ENCODE results near the gene ZIC4.

ZIC4 gene

DNA sequence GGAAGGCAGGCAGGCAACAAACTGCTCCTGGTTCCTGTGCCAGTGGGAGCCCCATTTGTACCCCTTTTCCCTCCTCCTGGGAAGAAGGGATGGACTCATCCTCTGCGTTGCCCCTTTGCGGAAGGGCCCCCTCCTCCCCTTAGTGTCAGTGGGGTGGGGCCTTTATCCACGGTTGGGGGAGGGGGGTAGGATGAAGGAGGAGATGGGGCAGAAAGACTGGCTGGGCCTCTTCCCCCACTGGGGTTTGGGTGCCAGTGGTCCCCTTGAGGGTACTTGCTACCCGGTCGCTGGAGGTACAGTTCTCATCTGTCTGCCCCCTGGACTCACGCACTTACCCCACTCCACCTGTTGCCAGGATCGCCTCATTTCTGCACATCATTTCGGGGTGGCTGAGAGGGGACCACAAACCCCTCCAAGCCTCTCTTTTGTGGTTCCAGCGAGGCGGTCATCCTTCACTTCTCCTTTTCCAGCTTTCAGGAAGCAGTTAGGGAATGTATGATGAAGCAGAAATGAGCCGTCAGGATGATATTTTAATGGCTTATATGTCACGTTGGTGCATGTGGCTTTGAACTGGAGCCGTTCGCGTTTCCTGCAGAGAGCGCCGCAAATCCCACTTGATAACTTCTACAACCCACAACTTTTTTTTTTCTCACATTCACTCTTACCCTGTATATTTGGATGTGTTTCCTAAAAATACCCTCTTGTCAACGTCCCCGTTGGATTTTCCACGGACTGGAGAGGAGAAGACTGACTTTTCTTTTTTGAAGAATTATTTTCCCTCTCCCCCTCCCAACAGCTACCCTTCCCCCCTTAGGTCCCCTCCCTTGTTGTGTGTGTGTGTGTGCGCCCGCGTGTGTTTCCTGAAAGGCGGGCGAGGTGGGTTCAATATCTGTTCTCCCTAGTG, at the start of gene ZIC4:
Gene ZIC4 (minus strand): TSS at position 516 of the 904 bp plus-strand sequence. CDS start 3,746 bp downstream, outside the sequence.
- no peak for DNase-seq

DNA sequence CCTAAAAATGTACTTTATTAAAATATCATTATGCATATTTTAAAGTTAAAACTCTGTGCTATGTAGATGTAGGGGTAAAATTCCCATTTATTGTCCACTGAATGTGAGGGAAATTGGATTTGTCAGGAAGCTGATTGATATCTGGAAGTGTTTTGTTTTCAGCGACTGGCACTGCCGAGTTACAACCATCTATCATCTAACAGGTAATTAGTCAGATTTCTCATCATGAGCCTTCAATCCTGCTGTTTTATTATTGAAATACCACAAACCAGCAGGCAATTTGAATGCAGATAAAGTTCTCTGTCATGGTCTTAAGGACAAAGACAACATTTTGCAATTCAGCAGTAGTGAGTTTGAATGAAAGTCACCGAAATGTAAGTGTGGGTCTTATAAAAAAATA, 43.3 kb upstream of the ZIC4 start:
- no peak for DNase-seq

DNA sequence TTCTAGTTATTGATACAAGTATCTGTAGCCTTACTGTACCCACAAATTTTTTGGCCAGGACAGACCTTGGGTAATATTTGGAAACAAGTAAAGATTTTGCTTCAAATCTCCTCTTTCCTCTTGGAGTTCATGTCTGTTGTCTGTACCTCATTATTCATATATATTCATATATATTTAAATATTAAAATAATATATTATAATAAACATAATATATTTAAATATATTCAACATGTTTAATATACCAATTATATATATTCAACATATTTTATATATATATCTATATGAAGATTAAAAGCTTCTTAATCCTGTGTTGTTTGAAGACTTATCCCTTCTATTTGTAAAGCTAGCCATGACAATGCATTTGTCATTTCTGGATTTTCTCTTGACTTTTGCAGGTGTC, 40.9 kb upstream of the ZIC4 start:
- no peak for DNase-seq

DNA sequence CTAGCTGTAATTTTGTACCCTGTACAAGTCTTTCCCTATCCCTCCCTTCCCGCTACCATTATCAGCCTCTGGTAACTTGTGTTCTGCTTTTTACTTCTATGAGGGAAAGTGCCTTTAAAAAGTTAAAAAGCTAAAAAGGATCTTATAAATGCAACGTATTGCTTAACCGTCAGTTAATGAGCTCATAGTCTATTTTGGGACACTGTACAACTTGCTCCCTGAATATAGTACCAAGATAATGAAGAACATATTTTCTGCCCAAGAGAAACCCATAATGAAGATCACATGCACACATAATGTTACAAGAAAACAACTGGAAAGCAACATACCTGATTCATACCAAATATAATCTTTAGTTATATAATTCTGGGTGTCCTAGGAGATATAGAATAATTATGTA, 25.4 kb upstream of the ZIC4 start:
- DNase-seq = no peak

DNA sequence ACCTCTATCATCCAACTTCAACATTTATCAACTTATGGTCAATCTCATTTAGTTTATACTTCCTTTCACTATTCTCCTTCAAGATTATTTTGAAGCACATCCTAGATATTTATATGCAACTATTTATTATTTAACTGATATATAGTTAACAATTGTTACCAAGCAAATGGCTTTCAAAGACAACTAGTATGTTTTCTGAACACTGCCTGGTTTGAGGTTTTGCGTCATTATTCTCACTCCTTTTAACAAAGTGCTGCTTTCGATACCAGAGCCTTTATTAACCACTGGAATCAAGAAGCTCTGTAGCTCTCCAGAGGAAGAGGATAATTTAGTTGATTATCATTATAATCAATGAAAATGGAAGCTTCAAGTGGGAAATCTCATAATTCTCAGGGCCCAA, 22.4 kb upstream of the ZIC4 start:
- DNase-seq = no peak

DNA sequence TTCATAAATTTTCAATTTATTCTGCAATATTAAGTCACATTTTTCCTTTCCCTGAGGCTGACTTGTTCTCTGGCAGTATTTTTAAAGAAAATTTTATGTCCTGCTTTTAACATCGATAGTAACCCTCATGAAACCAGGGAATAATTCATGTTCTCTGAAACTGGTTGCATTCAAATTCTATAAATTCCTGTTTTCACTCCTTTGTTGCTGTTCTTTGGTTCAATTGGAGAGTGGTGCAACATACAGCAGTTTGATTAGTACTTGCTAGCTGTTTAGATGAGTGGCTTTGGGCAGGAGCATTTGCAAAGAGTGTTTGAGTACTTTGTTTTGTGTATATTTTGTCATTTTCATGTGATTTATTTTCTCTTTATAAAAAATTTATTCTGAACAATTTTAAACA, 22.0 kb upstream of the ZIC4 start:
- no peak for DNase-seq

DNA sequence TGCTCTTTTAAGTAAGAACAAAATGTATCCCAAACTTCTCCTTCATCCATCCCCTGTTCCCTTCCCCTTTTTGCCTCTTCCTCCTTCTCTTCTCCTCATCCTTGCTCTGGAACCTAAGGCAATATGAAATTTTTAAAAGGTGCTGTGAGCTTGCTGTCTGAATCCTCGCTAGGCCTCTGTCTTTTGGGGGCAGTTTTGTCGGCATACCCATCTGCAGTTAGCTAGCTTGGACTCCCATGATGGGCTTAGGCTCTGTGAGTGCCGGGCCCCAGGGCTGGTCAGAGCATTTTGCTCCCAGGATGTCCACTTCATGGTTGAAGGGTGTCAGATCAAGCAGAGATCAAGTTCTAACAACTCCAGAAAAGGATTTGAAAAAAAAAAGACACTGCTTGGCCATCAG, 21.4 kb upstream of the ZIC4 start:
- no peak for DNase-seq

DNA sequence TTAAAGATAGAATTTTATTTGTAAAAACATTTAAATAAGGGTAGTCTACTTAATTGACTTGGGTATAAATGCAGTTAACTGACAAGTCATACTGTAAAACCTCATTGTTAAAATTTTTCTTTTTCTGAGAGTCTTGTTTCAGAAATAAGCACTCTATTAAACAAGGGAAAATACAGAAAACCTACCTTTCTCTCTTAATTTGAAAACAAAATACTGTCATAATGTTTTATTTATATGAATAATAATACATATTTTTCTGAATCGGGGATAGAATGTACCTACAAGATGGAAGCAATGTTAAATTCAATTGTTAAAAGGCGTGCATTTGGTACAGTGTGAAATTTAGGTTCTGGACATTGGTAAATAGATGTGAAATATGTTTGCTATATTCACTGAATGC, 20.6 kb upstream of the ZIC4 start:
- DNase-seq = no peak

DNA sequence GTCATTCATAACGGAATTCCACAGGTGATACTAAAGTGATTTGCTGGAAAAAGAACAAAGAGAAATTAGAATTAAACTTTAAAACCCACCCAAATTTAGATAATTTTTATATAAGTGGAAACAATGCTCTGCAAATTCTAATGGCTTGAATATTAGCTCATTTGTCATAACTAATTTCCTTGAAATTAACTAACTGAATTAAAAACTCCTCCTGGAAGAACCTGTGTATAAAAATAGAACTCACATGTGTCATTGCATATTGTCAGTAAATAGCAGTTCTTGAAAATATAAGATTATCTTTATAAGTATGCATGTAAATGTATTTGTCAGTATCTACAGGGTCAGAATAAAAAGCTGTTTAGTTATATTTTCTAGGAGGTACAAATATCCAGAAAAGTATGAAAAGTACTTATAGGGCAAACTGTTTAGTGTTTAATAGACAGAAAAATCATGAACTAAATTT, 19.1 kb upstream of the ZIC4 start:
- no peak for DNase-seq

DNA sequence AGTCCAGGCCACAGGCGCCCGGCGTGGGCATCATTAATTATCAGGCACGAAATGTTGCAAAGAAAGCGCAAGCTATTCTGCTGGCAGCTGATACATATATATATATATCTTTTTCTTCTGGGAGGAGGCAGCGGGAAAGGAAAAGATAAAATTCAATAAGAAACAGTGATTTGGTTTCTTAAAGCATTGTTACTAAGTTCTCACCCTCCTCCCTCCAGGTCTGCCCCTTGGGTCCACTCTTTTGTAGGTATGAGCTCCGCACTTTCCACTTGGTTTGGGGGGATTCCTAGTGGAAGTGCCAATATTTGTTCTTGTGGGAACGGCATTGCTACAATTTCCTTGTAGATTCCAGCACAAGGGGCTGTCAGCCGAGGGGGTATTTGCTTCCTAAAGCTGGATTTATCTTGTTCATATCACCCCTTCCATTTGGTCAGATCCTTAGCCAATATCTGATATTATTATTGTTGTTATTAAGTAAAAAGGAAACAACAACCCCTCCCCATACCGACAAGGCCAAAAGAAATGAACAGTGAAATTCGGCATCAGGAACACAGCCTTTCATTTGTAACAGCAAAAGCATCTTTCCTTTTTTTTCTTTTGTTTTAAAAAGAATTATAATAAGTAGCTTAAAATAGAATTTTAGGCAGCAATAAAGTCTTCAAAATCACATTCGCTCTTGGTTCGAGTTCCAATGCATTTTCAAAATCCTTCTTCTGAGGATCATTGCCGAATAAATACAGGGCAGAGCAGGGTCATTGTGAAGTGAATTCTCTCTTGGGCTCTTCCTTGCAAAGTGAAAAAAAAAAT, 18.4 kb upstream of the ZIC4 start:
- DNase-seq = no peak

DNA sequence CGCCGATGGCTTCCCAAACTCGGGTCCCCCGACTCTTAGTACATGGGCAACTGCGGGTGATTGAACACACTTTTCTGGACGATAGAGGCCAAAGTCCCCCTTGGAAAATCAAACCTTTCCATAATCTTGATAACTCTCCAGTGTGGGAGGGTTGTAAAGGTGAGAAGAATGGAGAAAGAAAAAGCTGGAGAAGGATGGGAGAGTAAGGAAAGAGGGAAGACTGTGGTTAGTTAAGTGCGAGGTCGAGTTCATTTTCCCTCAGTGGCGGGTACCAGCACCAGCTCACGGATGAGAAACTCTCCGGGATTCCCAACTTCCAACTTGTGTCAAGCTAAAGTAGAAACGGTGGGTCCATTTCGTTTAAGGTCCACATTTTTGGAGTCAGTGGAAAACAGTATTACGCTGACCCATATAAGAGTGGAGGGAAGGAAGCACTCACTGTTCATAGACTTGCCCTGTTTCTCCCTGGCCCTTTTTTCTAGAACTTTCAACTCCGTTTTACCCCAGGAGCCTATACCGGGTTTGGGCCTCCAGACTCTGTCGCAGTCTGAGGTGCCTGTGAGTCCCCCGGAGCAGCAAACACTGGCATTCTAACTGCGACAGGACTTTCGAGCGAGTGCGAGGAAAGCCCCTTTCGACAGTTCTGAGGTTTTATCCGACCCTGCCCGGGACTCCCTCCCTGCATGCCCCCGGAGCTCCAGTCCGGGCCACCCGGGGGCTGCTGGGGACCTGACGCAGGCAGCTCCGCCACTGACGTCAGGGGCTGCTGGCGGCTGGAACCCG, 17.6 kb upstream of the ZIC4 start:
- no peak for DNase-seq

DNA sequence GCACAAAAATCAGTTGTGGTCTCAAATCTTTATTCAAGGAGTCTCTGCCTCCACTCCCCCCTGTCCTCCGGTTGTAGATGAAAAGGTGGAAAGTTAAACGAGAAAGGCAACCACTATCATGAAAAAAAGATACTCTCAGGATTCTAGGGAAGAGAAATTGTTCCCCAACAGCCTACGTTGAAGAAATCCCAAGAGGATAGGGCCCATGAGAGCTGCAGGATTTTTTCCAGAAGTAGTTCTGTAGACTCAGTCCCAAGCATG, 17.1 kb upstream of the ZIC4 start:
- no peak for DNase-seq

DNA sequence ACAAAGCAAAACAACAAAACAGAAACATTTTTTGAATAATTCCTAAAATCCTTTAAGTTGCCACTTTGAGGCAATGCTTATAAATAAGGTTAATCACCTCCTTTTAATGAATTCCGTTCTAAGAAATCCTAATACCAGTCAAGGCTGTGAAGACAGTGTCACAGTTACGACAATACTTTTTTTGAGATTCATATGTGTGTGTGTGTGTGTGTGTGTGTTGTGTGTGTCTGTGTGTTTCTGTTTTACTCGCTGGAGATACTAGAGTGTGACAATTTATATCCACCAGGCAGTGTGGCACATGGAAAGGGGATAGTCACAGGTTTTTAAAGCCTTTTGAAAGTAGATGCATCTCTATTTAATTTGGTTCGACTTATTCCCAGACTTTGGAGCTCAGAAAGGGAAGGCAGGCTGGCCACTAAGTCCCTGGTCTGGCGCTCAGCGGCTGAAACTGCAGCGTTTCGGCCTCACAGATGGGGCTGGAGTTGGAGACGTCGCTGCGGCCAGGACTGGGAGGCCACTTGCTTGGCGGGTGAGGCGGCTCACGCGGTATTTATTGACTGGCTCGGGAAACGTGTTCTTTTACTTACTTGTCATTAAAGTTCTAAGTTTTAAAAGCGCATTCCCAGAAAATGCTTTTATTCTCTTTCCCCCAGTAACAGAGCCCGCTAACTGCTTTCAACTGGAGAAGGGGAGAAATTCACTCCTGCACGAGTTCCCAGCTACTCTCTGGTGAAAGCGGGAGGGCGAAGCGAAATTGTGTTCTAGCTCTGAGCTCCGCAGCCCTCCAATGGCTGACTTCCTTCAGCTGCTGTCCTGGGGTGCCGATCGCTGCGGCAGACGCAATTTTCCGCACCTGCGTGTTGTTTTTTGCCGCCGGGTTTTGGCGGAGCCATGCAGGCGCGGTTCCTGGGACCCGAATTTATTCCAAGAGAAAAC, 16.5 kb upstream of the ZIC4 start:
- DNase-seq = no peak

DNA sequence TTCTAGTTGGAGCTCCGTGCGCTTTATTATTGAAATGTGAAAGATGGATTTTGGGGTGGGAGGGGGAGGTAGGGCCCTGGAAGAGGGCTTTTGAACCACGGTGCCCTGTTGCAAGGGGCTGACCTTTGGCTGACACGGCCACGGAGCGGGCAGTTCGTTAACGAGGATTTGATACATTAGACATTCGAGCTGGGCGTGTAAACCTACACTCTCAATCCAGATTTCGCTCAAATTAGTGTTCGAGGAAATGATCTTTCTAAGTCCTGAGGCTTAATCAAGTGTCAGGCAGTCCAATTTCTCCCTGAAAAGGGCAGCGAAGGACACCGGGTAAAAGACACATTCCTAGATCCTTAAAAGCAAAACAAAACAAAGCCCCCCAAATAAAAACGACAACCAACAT, 15.9 kb upstream of the ZIC4 start:
- DNase-seq = no peak

DNA sequence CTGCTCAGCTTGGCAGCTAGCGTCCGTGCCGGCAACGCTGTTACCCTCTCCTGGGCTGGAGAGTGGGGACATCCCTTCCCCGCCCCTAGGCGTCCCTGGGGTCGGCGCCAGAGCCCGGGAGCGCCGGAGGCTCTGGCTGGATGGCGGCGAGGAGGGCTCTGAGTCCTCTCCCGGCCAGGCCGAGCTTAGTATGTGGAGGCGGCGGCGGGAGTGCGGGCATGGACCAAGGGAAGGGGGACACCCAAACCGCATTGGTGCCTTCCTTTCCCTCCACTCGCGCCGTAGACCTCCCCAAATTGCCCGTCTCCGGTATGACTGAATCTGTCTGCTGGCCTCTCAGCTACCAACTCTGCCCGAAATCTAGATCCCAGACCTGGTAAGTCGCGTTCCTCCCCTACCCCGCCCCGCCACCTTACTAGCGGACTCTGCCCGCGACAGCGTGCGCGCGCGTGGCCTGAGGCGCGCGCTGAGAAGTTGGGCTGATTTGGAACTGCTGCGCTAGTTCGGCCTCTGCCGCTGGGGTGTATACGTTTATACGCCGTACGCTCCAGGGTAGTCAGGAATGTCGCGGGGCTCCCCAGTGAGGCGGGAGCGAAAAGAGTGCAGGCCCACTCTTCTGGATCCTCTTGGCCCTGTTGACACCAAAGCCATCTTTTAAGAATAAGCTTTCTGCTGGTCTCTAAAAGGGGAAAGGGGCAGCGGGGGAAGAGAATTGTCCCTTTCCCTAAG, 15.0 kb upstream of the ZIC4 start:
- no peak for DNase-seq

DNA sequence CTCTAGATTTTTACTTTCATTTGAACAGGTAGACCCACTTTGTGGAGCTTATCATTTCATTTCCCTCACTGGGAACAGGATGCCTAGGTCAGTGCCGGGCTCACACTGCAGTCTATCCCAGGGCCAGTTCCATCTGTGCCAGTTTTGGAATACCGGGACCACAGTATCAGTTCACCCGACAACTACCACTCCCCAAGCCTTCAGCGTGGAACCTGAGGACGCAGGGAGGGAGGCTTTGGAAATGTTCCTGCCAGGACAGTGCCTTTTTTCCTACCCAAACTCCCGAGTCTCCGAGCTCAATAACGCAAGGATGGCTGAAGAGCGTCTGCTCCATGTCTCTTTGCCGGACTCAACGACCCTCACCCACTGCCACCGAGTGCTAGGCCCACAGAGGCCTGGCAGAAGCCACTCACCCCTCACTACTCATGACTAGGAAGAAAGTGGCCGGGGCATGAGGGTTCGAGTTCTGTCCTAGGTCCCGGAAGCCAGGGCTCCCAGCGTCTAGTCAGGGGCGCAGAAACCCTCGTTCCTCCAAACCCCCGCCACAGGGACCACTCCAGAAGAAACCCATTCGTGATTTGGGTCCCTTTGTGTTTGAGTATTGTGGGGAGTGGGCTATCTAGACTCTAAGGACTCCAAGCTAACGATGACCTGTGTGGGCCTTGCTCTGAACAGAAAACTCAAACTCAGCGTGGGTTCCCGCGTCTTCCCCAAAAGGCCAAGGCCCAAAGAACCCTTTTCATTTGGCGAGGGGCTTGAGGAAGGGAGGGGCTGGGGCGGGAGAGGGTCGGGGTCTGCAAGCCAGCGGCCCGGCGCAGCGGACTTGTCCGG, 14.2 kb upstream of the ZIC4 start:
- no peak for DNase-seq

DNA sequence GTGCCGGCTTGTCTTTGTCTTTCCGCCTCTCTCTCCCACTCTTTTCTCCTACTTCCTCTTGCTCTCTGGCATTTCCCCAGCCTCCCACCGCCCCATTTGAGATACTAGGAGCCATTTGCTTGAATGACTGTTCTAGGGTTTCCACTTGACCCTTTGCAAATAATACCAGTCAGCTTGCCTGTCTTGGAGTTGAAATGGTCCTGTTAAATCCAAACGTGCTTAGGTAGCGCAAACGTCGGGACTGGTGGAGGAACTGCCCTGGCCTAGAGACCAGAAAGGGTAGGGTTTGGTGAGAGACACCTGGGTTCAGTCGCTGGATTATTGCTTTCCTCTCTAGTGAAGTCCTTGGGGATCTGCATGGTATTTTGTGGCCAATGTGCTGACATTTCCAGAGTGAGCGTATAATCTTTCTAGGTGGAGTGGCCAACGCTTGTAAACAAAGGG, 13.5 kb upstream of the ZIC4 start:
- no peak for DNase-seq

DNA sequence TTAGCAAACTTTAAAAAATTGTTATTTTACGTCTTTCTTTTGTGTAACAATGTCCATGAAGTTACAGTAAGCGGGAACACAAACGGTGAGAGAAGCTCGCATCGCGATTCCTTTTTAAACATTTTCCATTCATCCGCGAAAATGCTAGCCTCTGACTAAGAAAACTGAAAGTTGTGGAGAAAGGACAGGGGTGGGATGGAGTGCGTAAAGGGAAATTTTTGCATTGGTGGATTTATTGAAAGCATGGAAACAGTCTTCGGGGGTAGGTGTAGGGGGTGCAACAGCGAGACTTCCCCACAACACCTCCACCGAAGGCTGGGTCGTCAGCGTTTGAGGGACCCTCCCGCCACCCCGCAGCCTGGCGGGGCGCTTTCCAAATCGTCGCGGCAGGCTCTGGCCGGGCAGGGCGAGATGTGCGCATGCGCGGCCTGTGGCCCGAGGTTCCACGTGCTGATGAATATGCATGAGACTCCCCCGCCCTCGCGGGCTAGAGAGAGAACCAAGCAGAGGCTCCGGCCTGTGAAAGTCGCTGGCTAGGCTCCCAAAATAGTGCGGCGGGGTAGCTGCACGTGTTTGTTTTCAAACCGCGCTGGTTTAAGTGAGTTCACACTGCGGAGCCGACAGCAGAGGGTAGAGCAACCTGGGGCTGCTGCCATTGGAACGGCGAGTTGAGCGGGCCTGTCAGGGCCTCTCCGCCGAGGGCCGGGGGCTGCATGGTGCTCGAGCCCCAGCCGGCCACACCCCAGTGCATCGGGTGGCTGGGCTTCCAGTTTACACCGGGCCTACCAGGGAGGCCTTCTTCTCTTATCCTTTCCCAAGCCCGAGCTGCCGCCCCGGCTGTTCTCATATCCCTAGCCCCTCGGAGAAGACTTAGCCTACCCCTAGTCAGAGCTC, 12.7 kb upstream of the ZIC4 start:
- DNase-seq = no peak

DNA sequence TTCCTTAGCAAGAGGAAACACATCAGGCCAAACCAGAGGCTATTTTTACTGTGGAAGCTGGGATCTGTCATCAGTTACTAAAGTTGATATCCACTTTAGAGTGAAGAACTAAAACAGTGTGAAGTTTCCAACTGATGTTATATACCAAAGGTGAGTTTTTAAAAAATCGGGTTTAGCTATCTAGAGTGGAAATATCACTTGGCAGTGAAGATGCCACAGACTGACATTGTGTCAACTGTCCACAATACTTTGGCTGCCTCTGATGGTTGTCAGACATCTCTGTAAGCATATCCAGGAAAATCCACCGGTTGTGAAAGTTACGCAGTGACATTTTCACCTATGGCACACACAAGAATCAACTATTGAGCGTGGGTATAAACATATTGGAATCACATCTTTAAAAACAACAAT, 12.0 kb upstream of the ZIC4 start:
- DNase-seq = no peak

Data from activated naive CD4-positive, alpha-beta T cell (primary cell).